GM12865 (cell line): Measurements from ENCODE around the gene MYH7.
"Not testable (repeated sequence)": the region's sequence is repeated elsewhere in the genome, so short reads cannot be mapped to it uniquely, and the experiment has no call there.

ENCODE experiments used
- DNase-seq: peaks from one replicate; pipeline ENCODE4 v3.0.0; 2010; ENCODE audit warnings: low read depth
- H3K4me3 ChIP-seq: 2 replicates; pipeline ENCODE4 v1.5.1; 2011; ENCODE audit warnings: mild to moderate bottlenecking, low read depth, low read length, control low read depth
- TF ChIP-seq, protein P1 (sequence below): IDR thresholded peaks from 2 replicates; pipeline ENCODE4 v1.5.1; 2011; ENCODE audit warnings: low read length, control low read depth, low read depth, inconsistent platforms; ENCODE audit not compliant: insufficient read depth; ENCODE audit errors: missing control alignments

The MYH7 gene

DNA sequence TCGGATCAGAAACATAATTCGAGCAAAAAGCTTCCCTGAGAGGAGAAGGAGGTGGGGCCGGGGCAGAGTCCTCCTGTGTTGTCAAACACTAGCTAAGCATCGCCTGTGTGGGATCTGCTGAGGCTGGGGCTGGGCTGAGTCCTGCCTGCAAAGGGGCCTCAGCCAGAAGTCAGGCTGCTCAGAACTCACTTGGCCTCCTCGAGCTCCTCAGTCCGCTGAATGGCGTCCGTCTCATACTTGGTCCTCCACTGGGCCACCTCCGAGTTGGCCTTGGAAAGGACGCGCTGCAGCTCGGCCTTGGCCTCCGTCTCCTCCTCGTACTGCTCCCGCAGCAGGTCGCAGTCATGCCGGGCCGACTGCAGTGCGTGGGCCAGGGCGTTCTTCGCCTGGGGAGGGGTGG is 17.4 kb downstream of the MYH7 start:
- TF ChIP-seq, protein P1, sequence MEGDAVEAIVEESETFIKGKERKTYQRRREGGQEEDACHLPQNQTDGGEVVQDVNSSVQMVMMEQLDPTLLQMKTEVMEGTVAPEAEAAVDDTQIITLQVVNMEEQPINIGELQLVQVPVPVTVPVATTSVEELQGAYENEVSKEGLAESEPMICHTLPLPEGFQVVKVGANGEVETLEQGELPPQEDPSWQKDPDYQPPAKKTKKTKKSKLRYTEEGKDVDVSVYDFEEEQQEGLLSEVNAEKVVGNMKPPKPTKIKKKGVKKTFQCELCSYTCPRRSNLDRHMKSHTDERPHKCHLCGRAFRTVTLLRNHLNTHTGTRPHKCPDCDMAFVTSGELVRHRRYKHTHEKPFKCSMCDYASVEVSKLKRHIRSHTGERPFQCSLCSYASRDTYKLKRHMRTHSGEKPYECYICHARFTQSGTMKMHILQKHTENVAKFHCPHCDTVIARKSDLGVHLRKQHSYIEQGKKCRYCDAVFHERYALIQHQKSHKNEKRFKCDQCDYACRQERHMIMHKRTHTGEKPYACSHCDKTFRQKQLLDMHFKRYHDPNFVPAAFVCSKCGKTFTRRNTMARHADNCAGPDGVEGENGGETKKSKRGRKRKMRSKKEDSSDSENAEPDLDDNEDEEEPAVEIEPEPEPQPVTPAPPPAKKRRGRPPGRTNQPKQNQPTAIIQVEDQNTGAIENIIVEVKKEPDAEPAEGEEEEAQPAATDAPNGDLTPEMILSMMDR, result no peak
- DNase-seq, result no peak
- no peak overlapping the region for H3K4me3 ChIP-seq

DNA sequence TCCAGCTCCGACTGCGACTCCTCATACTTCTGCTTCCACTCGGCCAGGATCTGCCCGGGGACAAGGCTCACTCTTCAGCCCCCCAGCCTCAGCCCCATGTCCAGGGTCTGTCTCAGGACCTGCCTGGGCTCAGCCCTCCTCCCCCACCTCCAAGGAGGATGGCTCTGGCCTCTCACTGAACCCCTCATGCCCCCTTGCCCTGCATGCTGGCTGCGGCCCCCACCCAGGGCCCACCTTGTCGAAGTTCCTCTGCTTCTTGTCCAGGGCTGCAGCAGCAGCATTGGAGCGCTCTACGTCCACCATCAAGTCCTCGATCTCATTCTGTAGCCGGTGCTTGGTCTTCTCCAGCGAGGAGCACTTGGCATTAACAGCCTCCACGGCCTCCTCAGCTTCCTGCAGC is 18.2 kb downstream of the MYH7 start:
- H3K4me3 ChIP-seq, DNase-seq: not testable (repeated sequence)

DNA sequence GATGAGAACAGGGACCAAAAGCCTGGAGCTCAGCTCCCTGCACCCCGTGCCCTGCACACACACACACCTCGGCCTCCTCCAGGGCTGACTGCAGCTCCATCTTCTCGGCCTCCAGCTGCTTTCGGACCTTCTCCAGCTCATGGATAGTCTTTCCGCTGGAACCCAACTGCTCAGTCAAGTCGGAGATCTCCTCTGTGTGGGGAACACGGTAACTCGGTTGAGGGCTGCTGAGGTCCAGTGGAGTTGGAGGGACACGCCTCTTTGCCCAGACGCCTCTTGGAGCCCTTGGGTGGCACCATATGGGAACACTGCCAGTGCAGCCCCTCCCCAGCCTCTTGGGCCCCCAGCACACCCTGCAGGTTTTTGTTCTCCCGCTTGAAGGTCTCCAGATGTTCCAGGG is 18.7 kb downstream of the MYH7 start:
- no peak for DNase-seq
- TF ChIP-seq, protein P1, result no peak
- H3K4me3 ChIP-seq, result no peak overlapping the region

DNA sequence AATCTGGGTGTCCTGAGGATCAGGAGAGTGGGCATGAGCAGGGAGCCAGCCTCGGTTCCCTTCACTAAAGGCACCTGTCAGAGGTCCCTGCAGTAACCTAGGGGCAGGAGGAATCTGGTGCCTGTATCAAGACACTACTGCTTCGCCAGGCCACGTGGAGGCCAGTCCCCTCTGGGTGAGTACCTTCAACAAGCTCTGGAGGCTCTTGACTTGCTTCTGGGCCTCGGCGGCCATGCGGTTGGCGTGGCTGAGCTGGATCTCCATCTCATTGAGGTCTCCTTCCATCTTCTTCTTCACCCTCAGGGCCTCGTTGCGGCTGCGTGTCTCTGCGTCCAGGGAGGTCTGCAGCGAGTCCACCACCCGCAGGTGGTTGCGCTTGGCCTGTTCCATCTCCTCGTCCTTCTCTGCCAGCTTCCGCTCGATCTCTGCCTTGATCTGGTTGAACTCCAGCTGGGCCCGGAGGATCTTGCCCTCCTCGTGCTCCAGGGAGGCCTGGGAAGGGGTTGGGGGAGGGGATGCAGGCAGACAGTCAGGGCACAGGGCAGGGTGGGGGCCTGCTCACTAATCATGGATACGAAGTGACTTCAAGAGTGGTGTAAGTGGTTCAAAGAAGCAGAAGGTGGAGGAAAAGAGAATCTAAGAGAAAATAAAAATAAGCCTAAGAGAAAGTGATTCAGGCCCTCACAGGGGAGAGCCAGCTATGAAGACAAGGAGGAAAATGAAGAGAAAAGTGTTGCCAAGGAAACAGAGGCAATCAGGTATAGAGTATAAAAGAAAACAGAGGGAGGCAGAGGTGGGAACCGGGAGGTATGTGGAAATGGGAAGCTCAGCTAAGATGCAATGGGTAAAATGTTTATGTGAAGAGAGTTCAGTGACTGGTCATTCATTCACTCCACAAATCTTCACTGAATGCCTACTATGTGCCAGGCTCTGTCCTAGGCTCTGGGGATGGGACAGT is 19.4 kb downstream of the MYH7 start:
- DNase-seq, result no peak
- TF ChIP-seq, protein P1, result no peak
- no peak overlapping the region for H3K4me3 ChIP-seq

DNA sequence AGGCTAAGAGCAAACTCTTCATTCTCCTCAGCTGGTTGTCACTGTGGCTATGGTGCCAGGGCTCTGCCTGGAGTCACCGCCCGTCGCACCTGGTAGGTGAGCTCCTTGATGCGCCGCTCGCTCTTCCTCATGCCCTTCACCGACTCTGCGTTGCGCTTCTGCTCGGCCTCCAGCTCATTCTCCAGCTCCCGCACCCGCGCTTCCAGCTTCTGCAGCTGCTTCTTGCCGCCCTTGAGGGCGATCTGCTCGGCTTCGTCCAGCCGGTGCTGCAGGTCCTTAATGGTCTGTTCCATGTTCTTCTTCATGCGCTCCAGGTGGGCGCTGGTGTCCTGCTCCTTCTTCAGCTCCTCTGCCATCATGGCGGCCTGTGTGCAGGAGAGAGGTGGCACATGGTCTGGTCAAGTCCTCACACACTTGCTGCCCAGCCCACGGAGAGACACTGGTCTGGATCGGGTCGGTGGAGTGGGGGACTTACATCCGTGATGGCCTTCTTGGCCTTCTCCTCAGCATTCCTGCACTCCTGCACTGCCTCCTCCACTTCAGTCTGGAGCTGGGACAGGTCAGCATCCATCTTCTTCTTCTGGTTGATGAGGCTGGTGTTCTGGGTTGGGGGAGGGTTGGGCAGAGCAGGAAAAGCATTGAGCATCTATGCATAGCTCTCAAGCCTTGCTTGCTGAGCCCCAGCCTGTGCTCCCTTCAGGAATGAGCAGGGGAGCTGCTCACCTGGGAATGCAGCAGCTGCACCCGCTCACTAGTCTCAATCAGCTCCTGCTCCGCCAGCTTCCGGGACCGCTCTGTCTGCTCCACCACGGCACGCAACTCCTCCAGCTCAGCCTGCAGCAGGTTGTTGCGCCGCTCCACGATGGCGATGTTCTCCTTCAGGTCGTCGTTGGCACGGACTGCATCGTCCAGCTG is 20.3 kb downstream of the MYH7 start:
- H3K4me3 ChIP-seq, result no peak overlapping the region
- TF ChIP-seq, protein P1, result no peak
- no peak for DNase-seq

DNA sequence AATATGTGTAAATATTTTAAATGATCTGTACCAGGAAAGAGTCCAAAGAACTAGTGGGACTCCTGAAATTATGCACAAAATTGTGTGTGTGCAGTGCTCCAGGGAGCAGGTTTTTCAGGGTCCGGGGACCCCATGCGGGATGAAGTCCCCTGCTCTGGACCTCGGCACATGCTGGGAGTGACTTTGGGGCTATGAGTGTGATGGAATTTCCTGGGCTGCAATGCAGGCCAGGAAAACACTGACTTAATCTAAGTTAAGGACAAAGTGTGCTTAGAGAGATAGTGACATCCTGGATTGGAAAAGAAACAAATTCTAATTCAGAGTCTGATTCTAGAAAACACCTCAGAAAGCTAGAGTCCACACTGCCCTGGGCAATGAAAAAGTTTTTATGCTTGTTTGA is 21.2 kb downstream of the MYH7 start:
- no peak for DNase-seq
- TF ChIP-seq, protein P1, result no peak
- no peak overlapping the region for H3K4me3 ChIP-seq

DNA sequence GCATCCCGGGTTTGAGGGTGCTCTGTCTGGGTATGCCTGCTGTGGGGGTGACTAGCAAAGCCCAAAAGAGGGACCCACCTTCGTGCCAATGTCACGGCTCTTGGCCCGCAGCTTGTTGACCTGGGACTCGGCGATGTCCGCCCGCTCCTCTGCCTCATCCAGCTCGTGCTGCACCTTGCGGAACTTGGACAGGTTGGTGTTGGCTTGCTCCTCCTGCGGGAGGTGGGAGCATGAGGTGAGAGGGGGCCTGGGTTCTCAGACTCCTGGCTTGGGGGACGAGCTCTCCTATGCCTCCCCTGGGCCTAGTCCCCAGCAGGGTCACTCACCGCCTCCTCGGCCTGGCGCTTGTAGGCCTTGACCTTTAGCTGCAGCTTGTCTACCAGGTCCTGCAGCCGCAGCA is 21.8 kb downstream of the MYH7 start:
- no peak for DNase-seq
- H3K4me3 ChIP-seq, result no peak overlapping the region
- TF ChIP-seq, protein P1, result no peak
